ENCODE data around the gene SUV39H1.
A peak's percentile ranks its signal among the peaks of the same experiment; 100 is the strongest.

The SUV39H1 gene

GRCh38 chrX:48715072-48715471 lies 18.5 kb downstream of the SUV39H1 start:
- DNase-seq = no peak

GRCh38 chrX:48715876-48716502 lies 19.5 kb downstream of the SUV39H1 start:
- DNase-seq = no peak

- DNase-seq = no peak
These were observed 23.4 kb downstream of the SUV39H1 start for GRCh38 chrX:48719958-48720357.

GRCh38 chrX:48720577-48721250 lies 24.2 kb downstream of the SUV39H1 start:
- no peak for DNase-seq

GRCh38 chrX:48721916-48722315 lies 25.4 kb downstream of the SUV39H1 start:
- no peak for DNase-seq

GRCh38 chrX:48726596-48726995 lies 30.1 kb downstream of the SUV39H1 start:
- no peak for DNase-seq

- DNase-seq = no peak
These were observed 32.1 kb downstream of the SUV39H1 start for GRCh38 chrX:48728653-48729052.

- no peak for DNase-seq
These were observed 39.8 kb downstream of the SUV39H1 start for GRCh38 chrX:48736303-48736702.

- no peak for DNase-seq
These were observed 40.3 kb downstream of the SUV39H1 start for GRCh38 chrX:48736878-48737212.

GRCh38 chrX:48737213-48737938 lies 40.8 kb downstream of the SUV39H1 start:
- DNase-seq = peak; percentile 60

GRCh38 chrX:48737940-48738339 lies 41.4 kb downstream of the SUV39H1 start:
- DNase-seq = no peak

GRCh38 chrX:48741834-48742233 lies 45.3 kb downstream of the SUV39H1 start:
- DNase-seq = no peak

GRCh38 chrX:48745222-48745621 lies 48.7 kb downstream of the SUV39H1 start:
- no peak for DNase-seq

GRCh38 chrX:48747415-48748016 lies 51.0 kb downstream of the SUV39H1 start:
- no peak for DNase-seq

GRCh38 chrX:48749182-48749581 lies 52.6 kb downstream of the SUV39H1 start:
- no peak for DNase-seq

- DNase-seq = no peak
These were observed 54.8 kb downstream of the SUV39H1 start for GRCh38 chrX:48751343-48751742.

GRCh38 chrX:48752498-48752897 lies 56.0 kb downstream of the SUV39H1 start:
- DNase-seq = no peak

GRCh38 chrX:48753708-48754228 lies 57.2 kb downstream of the SUV39H1 start:
- no peak for DNase-seq

GRCh38 chrX:48754238-48754637 lies 57.7 kb downstream of the SUV39H1 start:
- no peak for DNase-seq

Data from GOT3 (cell line).